Keratinocyte (primary cell): ENCODE results near the gene PGAM1. TPM values are rescaled to one million over a fixed set of nuclear protein-coding genes. Genes with fewer than 3 reads are reported as not detected.
"Not testable (repeated sequence)": the region's sequence is repeated elsewhere in the genome, so short reads cannot be mapped to it uniquely, and the experiment has no call there.

Source experiments
- DNase-seq: peaks from one replicate; pipeline ENCODE4 v3.0.0-alpha.2; 2011; ENCODE audit warnings: low read depth, missing footprints, low spot score
- FAIRE-seq: peaks from 2 replicates; lab custom pipeline; 2011; peaks lifted over from hg19 to GRCh38; lab: Jason Lieb, UNC
- H2AFZ ChIP-seq: 2 replicates; pipeline ENCODE4 v1.6.0; 2012; ENCODE audit warnings: low read length, control low read depth, inconsistent platforms; ENCODE audit not compliant: control insufficient read depth
- H3K27ac ChIP-seq: 2 replicates; pipeline ENCODE4 v1.5.1; 2011; ENCODE audit warnings: low read length; ENCODE audit not compliant: control insufficient read depth, insufficient read depth
- H3K27me3 ChIP-seq: 3 replicates; pipeline ENCODE4 v1.6.0; 2011; ENCODE audit warnings: low read length; ENCODE audit not compliant: control insufficient read depth, insufficient read depth; ENCODE audit errors: extremely low read depth
- H3K36me3 ChIP-seq, 2 experiments: 2 replicates in 1 of 2; 3 replicates in 1 of 2; pipeline ENCODE4 v1.5.1; 2011; ENCODE audit warnings: low read length in 2 of 2, mild to moderate bottlenecking in 1 of 2; ENCODE audit not compliant: control insufficient read depth in 2 of 2, insufficient read depth in 2 of 2; ENCODE audit errors: extremely low read depth in 1 of 2
- H3K4me1 ChIP-seq: 3 replicates; pipeline ENCODE4 v1.5.1; 2011; ENCODE audit warnings: low read length; ENCODE audit not compliant: control insufficient read depth, insufficient read depth; ENCODE audit errors: extremely low read depth
- H3K4me2 ChIP-seq: 3 replicates; pipeline ENCODE4 v1.6.0; 2011; ENCODE audit warnings: low read depth, low read length; ENCODE audit not compliant: control insufficient read depth, insufficient read depth; ENCODE audit errors: extremely low read depth
- H3K4me3 ChIP-seq, 3 experiments: fragments of 200-600 bp in 1 of 3; sonication (generic) in 1 of 3; 2 replicates in 2 of 3; 3 replicates in 1 of 3; pipeline ENCODE4 v1.5.1; 2011 to 2016; ENCODE audit warnings: low read length in 3 of 3, mild to moderate bottlenecking in 3 of 3, control low read depth in 2 of 3, inconsistent platforms in 1 of 3, low read depth in 1 of 3, mixed read lengths in 1 of 3, mixed run types in 1 of 3, moderate library complexity in 1 of 3; ENCODE audit not compliant: control insufficient read depth in 2 of 3, insufficient read depth in 2 of 3; ENCODE audit errors: extremely low read depth in 1 of 3
- H3K79me2 ChIP-seq: 2 replicates; pipeline ENCODE4 v1.6.0; 2012; ENCODE audit warnings: low read length; ENCODE audit not compliant: control insufficient read depth, insufficient read depth
- H3K9ac ChIP-seq: 3 replicates; pipeline ENCODE4 v1.6.0; 2011; ENCODE audit warnings: low read length; ENCODE audit not compliant: control insufficient read depth, insufficient read depth; ENCODE audit errors: extremely low read depth
- H3K9me1 ChIP-seq: 3 replicates; pipeline ENCODE4 v1.6.0; 2011; ENCODE audit warnings: low read length; ENCODE audit not compliant: control insufficient read depth, insufficient read depth; ENCODE audit errors: extremely low read depth
- H3K9me3 ChIP-seq: 2 replicates; pipeline ENCODE4 v1.5.1; 2012; ENCODE audit warnings: low read depth, low read length; ENCODE audit not compliant: control insufficient read depth
- H4K20me1 ChIP-seq: 3 replicates; pipeline ENCODE4 v1.6.0; 2011; ENCODE audit warnings: low read length; ENCODE audit not compliant: control insufficient read depth, insufficient read depth; ENCODE audit errors: extremely low read depth
- EZH2 ChIP-seq: IDR thresholded peaks from one replicate; pipeline ENCODE4 v1.6.1; 2012; ENCODE audit warnings: inconsistent platforms, mild to moderate bottlenecking, low read length, moderate library complexity
- dilution Hi-C: fragments of 300-500 bp; cut with MboI; formaldehyde crosslinking; loops from one replicate; pipeline ENCODE4 v1.7.0; 2020; ENCODE audit warnings: low sequenced_read_pairs; ENCODE audit not compliant: extremely low pct_ligation_motif_present
- polyA plus RNA-seq, 5 experiments: library from polyadenylated mRNA; depleted of rRNA in 3 of 5; stranded (reverse) in 3 of 5; stranded (forward) in 1 of 5; unstranded in 1 of 5; fragments of >200 nt; gene quantifications; 1 replicate in 1 of 5; 2 replicates in 3 of 5; 3 replicates in 1 of 5; pipeline versions ENCODE4 v1.2.1 to v1.2.3, GENCODE V29; 2011 to 2012; ENCODE audit warnings: missing spikeins in 2 of 5, low read depth in 1 of 5, low replicate concordance in 1 of 5
- TF ChIP-seq, protein P1 (sequence below), 3 experiments: IDR thresholded peaks in 1 of 3; conservative IDR thresholded peaks in 1 of 3; optimal IDR thresholded peaks in 1 of 3; 2 replicates in 2 of 3; 3 replicates in 1 of 3; pipeline versions ENCODE3 to v1.5.1; 2011; ENCODE audit warnings: low read length in 3 of 3, mild to moderate bottlenecking in 3 of 3, moderate library complexity in 2 of 3, control low read depth in 1 of 3, inconsistent platforms in 1 of 3; ENCODE audit not compliant: insufficient read depth in 2 of 3; ENCODE audit errors: extremely low read depth in 1 of 3

The PGAM1 gene
- polyA plus RNA-seq, 1 donor (not counting 4 experiments of a cell fraction or from before 2014, with no cell fraction given): 624 TPM

DNA sequence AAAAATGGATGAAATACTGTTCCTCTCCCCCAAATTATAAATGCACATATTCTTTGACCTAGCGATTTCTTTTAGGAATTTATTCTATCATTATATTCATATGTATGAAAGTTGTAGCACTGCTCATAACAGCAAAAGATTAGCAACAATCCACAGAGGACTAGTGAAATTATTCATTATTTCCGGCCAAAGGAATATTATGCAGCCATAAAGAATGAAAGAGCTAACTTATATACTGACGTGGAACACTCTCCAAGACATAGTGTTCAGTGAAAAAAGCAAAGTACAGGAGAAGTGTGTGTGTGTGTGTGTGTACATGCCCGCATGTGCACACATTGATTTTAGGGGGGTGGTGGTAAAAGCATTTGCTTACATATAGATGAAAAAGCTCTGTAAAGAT lies 48.9 kb downstream of the PGAM1 start:
- FAIRE-seq (no peak), DNase-seq (no peak)
- Histone ChIP-seq H4K20me1 (no peaks in the 10 kb centered on the region), H3K36me3 (peaks cover 25 to 47% of the 10 kb centered on the region in 2 experiments), H3K9me1 (no peaks in the 10 kb centered on the region), H2AFZ (no peak overlapping the region), H3K9ac (no peak overlapping the region), H3K79me2 (peaks cover 16% of the 10 kb centered on the region), H3K9me3 (no peaks in the 10 kb centered on the region), H3K4me2 (no peak overlapping the region), H3K27me3 (no peaks in the 10 kb centered on the region), H3K4me1 (peaks cover 15% of the 10 kb centered on the region), H3K4me3 (no peak overlapping the region), H3K27ac (no peak overlapping the region)
- dilution Hi-C loops: no loop called here
- TF ChIP-seq EZH2: no peak
- TF ChIP-seq, protein P1, sequence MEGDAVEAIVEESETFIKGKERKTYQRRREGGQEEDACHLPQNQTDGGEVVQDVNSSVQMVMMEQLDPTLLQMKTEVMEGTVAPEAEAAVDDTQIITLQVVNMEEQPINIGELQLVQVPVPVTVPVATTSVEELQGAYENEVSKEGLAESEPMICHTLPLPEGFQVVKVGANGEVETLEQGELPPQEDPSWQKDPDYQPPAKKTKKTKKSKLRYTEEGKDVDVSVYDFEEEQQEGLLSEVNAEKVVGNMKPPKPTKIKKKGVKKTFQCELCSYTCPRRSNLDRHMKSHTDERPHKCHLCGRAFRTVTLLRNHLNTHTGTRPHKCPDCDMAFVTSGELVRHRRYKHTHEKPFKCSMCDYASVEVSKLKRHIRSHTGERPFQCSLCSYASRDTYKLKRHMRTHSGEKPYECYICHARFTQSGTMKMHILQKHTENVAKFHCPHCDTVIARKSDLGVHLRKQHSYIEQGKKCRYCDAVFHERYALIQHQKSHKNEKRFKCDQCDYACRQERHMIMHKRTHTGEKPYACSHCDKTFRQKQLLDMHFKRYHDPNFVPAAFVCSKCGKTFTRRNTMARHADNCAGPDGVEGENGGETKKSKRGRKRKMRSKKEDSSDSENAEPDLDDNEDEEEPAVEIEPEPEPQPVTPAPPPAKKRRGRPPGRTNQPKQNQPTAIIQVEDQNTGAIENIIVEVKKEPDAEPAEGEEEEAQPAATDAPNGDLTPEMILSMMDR (optimal IDR thresholded peaks at IDR 0.05 in 1 of 3, IDR thresholded peaks at IDR 0.05 in 1 of 3, conservative IDR thresholded peaks at IDR 0.05 in 1 of 3; ENCODE audit: extremely low read depth in 1 of 3, insufficient read depth in 2 of 3, low read length in 3 of 3): no peak

DNA sequence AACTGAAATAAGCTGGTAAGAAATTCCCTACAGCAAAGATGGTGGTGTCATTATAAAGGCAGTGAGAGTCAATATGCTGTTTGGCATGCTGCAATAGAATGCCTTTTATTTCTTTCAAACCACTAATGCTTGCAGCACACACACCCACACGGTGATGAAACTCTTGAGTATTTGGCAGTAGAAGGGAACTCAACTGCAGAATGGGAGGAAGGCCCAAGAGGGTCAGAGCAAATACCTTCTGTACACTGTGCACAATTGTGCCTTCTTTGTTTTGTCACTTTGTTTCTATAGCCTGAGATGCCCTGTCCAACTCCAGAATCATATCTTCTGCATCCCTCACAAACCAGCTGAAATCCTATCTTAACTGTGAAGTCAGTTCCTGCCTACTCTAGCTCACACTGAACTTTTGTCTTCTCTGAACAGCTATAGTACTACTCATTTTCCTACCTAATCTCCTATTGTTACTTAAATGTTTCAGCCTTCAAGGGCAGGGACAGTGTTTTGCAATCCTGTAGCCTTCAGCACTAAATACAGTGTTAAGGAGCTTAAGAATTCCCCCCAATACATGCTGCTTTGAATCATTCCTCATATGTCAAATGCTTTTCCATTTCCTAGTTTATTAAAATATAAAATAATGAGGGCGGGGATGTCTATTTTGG lies 50.1 kb downstream of the PGAM1 start:
- Histone ChIP-seq H4K20me1 (no peaks in the 10 kb centered on the region), H3K27ac (no peak overlapping the region), H3K4me3 (no peak overlapping the region), H3K36me3 (peaks cover 17 to 48% of the 10 kb centered on the region in 2 experiments), H3K9me1 (no peaks in the 10 kb centered on the region), H3K4me1 (peaks cover 26% of the 10 kb centered on the region), H3K27me3 (no peaks in the 10 kb centered on the region), H3K4me2 (no peak overlapping the region), H3K79me2 (peaks cover 16% of the 10 kb centered on the region), H3K9me3 (no peaks in the 10 kb centered on the region), H3K9ac (no peak overlapping the region), H2AFZ (no peak overlapping the region)
- no peak for TF ChIP-seq EZH2
- TF ChIP-seq, protein P1 (optimal IDR thresholded peaks at IDR 0.05 in 1 of 3, IDR thresholded peaks at IDR 0.05 in 1 of 3, conservative IDR thresholded peaks at IDR 0.05 in 1 of 3; ENCODE audit: extremely low read depth in 1 of 3, insufficient read depth in 2 of 3, low read length in 3 of 3): no peak
- FAIRE-seq (no peak), DNase-seq (no peak)
- dilution Hi-C loops: no loop called here

DNA sequence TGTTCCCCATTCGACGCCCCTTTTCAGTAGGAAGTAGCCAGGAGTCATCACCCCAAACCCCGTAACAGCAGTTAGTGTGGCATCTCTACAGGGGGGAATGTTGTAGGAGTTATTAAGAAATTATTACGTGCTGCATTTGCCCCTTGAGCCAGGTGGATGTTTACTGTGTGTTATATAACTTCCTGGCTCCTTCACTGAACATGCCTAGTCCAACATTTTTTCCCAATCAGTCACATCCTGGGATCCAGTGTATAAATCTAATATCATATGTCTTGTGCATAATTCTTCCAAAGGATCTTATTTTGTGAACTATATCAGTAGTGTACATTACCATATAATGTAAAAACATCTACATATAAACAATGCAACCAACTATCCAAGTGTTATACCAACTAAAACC lies 53.4 kb downstream of the PGAM1 start:
- H3K9ac ChIP-seq: peak overlapping the region; percentile 20
- H4K20me1 ChIP-seq, H2AFZ ChIP-seq, H3K9me1 ChIP-seq, DNase-seq, H3K9me3 ChIP-seq, H3K27me3 ChIP-seq, dilution Hi-C loops: not testable (repeated sequence)
- peak overlapping the region; percentile 76 for H3K27ac ChIP-seq
- peaks cover 43% of the 10 kb centered on the region for H3K4me1 ChIP-seq
- peak overlapping the region; percentile 47 for H3K4me2 ChIP-seq
- peak overlapping the region in 1 of 3 experiments; percentile 11 for H3K4me3 ChIP-seq
- H3K79me2 ChIP-seq: peaks cover 32% of the 10 kb centered on the region
- FAIRE-seq: peak; percentile 92
- peaks cover 19 to 42% of the 10 kb centered on the region in 2 experiments for H3K36me3 ChIP-seq
